K562 (cell line): ENCODE data around the gene TJP3. TPM values are rescaled to one million over a fixed set of nuclear protein-coding genes. Genes with fewer than 3 reads are reported as not detected.

ENCODE experiments used
- ATAC-seq: fragments of 200-7000 bp; cut with Tn5 transposase; 3 replicates; pipeline ENCODE4 v1.9.1; 2020; ENCODE audit warnings: moderate library complexity
- BruUV-seq: library from RNA; stranded (reverse); fragments of 400-500 nt; replicated peaks from 2 replicates; lab custom pipeline; 2021; lab: Mats Ljungman, UMichigan
- CTCF ChIA-PET: fragments of 300-600 bp; formaldehyde crosslinking; extraction: SDS; loops from one replicate; lab custom pipeline; 2021; ENCODE audit warnings: low intra/inter-chr PET ratio; lab: Yijun Ruan, JAX
- POLR2A ChIA-PET: fragments of 300-600, 350-650 bp; sonication (Branson Sonifier 250); formaldehyde crosslinking; extraction: SDS; loops from one replicate; lab custom pipeline; 2021; ENCODE audit warnings: antibody characterized with exemption, inconsistent platforms; lab: Yijun Ruan, JAX
- DNase-seq, 4 experiments: peaks; one replicate each; pipeline versions ENCODE4 v3.0.0 to v3.0.0-alpha.2; 2011 to 2018; ENCODE audit warnings: low spot score in 3 of 4, mixed read lengths in 3 of 4; ENCODE audit errors: extremely low read depth in 1 of 4
- FAIRE-seq: peaks from 2 replicates; lab custom pipeline; 2011; peaks lifted over from hg19 to GRCh38; lab: Jason Lieb, UNC
- H2AFZ ChIP-seq: 2 replicates; pipeline ENCODE4 v1.6.0; 2011; ENCODE audit warnings: low read depth, low read length, control low read depth, inconsistent platforms
- H3K27ac ChIP-seq: fragments of 200-600 bp; 3 replicates; pipeline ENCODE4 v1.8.0; 2011; ENCODE audit warnings: low read depth, mild to moderate bottlenecking, control low read depth, inconsistent platforms, low read length, moderate library complexity, mixed read lengths; ENCODE audit errors: extremely low read depth
- H3K27me3 ChIP-seq, 2 experiments: fragments of 300-600 bp in 1 of 2; 2 replicates in 1 of 2; 3 replicates in 1 of 2; pipeline versions ENCODE4 v1.6.0 to v1.8.0; 2011; ENCODE audit warnings: inconsistent platforms in 2 of 2, low read length in 2 of 2, mild to moderate bottlenecking in 1 of 2, mixed read lengths in 1 of 2, moderate library complexity in 1 of 2; ENCODE audit not compliant: control insufficient read depth in 2 of 2, insufficient read depth in 2 of 2
- H3K36me3 ChIP-seq: fragments of 300-600 bp; 3 replicates; pipeline ENCODE4 v1.8.0; 2011; ENCODE audit warnings: mild to moderate bottlenecking, low read length, inconsistent platforms; ENCODE audit not compliant: control insufficient read depth, insufficient read depth
- H3K4me1 ChIP-seq, 2 experiments: fragments of 200-600 bp in 1 of 2; replicated peaks in 1 of 2; 2 replicates in 1 of 2; 3 replicates in 1 of 2; pipeline versions ENCODE4 v1.5.1 to v1.8.0; 2011; ENCODE audit warnings: inconsistent platforms in 2 of 2, low read length in 2 of 2, mild to moderate bottlenecking in 1 of 2, mixed read lengths in 1 of 2, moderate library complexity in 1 of 2; ENCODE audit not compliant: control insufficient read depth in 2 of 2, insufficient read depth in 2 of 2
- H3K4me2 ChIP-seq: 2 replicates; pipeline ENCODE4 v1.6.1; 2011; ENCODE audit warnings: low read length, control low read depth, inconsistent platforms, mixed read lengths; ENCODE audit not compliant: insufficient read depth
- H3K4me3 ChIP-seq: fragments of 200-600 bp; sonication (generic), shearing (Covaris generic); 2 replicates; pipeline ENCODE4 v1.5.1; 2016; ENCODE audit warnings: control low read depth, inconsistent platforms
- H3K79me2 ChIP-seq: fragments of 200-600 bp; 3 replicates; pipeline ENCODE4 v1.8.0; 2011; ENCODE audit warnings: low read length, inconsistent platforms; ENCODE audit not compliant: control insufficient read depth, insufficient read depth
- H3K9ac ChIP-seq, 2 experiments: 2 replicates each; pipeline versions ENCODE4 v1.6.0 to v1.6.1; 2011; ENCODE audit warnings: low read depth in 2 of 2, low read length in 2 of 2, control low read depth in 1 of 2, inconsistent platforms in 1 of 2, mild to moderate bottlenecking in 1 of 2, mixed read lengths in 1 of 2; ENCODE audit not compliant: insufficient read depth in 1 of 2
- H3K9me1 ChIP-seq: one replicate; pipeline ENCODE4 v1.6.0; 2011; ENCODE audit warnings: inconsistent platforms, mild to moderate bottlenecking, low read length, moderate library complexity; ENCODE audit not compliant: control insufficient read depth, insufficient read depth
- H3K9me3 ChIP-seq: replicated peaks from 2 replicates; pipeline ENCODE4 v1.5.1; 2011; ENCODE audit warnings: low read depth, low read length, inconsistent platforms; ENCODE audit not compliant: control insufficient read depth, insufficient read depth
- H4K20me1 ChIP-seq: replicated peaks from 2 replicates; pipeline ENCODE4 v1.6.1; 2011; ENCODE audit warnings: low read length, inconsistent platforms, mixed read lengths; ENCODE audit not compliant: control insufficient read depth, insufficient read depth
- CLOCK ChIP-seq: fragments of 250-450 bp; sonication (Bioruptor Pico); IDR thresholded peaks from 2 replicates; pipeline ENCODE4 v1.4.0; 2020; ENCODE audit warnings: mild to moderate bottlenecking, moderate library complexity, borderline replicate concordance
- DACH1 ChIP-seq: fragments of 450-650 bp; IDR thresholded peaks from 2 replicates; pipeline ENCODE4 v1.6.1; 2018; ENCODE audit not compliant: partially characterized antibody
- DPF2 ChIP-seq: fragments of 450-650 bp; IDR thresholded peaks from 2 replicates; pipeline ENCODE4 v1.6.1; 2016
- GABPA ChIP-seq: fragments of 200-800 bp; sonication (Bioruptor generic); conservative IDR thresholded peaks from 2 replicates; pipeline ENCODE4 v1.6.1; 2016; ENCODE audit warnings: low read depth, missing genetic modification characterization, missing compliant biosample characterization
- POLR2AphosphoS2 ChIP-seq: IDR thresholded peaks from 2 replicates; pipeline ENCODE4 v1.6.1; 2012; ENCODE audit warnings: low read length, improper control_type of control experiment
- RBFOX2 ChIP-seq: fragments of 200-400 bp; formaldehyde crosslinking; IDR thresholded peaks from 2 replicates; pipeline ENCODE4 v1.6.1; 2017; ENCODE audit warnings: low read depth, mild to moderate bottlenecking, low read length, moderate library complexity
- SMAD1 ChIP-seq: fragments of 150-350 bp; IDR thresholded peaks from 2 replicates; pipeline ENCODE4 v1.6.1; 2014; ENCODE audit warnings: low read length, low read depth; ENCODE audit not compliant: partially characterized antibody
- TSHZ1 ChIP-seq: fragments of 250-450 bp; sonication (Bioruptor Pico); IDR thresholded peaks from 2 replicates; pipeline ENCODE4 v1.4.0; 2020; ENCODE audit warnings: mild to moderate bottlenecking, moderate library complexity
- XRCC4 ChIP-seq: IDR thresholded peaks from one replicate; pipeline ENCODE4 v1.6.1; 2011; ENCODE audit not compliant: insufficient read depth, insufficient read length; ENCODE audit errors: extremely low read depth
- ZC3H11A ChIP-seq: IDR thresholded peaks from 2 replicates; pipeline ENCODE4 v1.6.1; 2012; ENCODE audit warnings: low read depth, low read length, improper control_type of control experiment
- ZNF551 ChIP-seq: fragments of 250-450 bp; sonication (Bioruptor Pico); IDR thresholded peaks from 2 replicates; pipeline ENCODE4 v1.5.0; 2021; ENCODE audit warnings: mild to moderate bottlenecking, moderate library complexity
- WGBS: fragments of 100-300 bp; shearing (Covaris generic); methylation state at CpG from one replicate; pipeline ENCODE4 v1.1.6; 2016; ENCODE audit warnings: low coverage, mixed read lengths; ENCODE audit not compliant: insufficient coverage; ENCODE audit errors: missing lambda C conversion rate; 5-methylcytosine and 5-hydroxymethylcytosine counted together
- in situ Hi-C: fragments of 300-500 bp; cut with MboI; formaldehyde crosslinking; loops from 4 replicates; pipeline ENCODE4 v1.15.0; 2018; ENCODE audit warnings: inconsistent platforms, mixed read lengths
- intact Hi-C: fragments of 100-400 bp; cut with micrococcal nuclease; formaldehyde crosslinking; loops from 2 replicates; pipeline ENCODE4 v1.14.2; 2022
- polyA plus RNA-seq, 8 experiments: library from polyadenylated mRNA; depleted of rRNA in 4 of 8; stranded (reverse) in 5 of 8; unstranded in 3 of 8; fragments of >200 nt; fragmentation: Nextera tagmentation in 2 of 8; fragmentation: Illumina TruSeq in 1 of 8; extraction: Ambion mirVana in 2 of 8; extraction: Trizol in 1 of 8; gene quantifications; 2 replicates each; pipeline versions ENCODE4 v1.2.1 to v1.2.3, GENCODE V29; 2011 to 2014; ENCODE audit warnings: inconsistent platforms in 1 of 8, missing spikeins in 1 of 8
- total RNA-seq, 7 experiments: library from RNA; depleted of rRNA in 6 of 7; stranded (reverse); fragments of >200 nt in 6 of 7; fragmentation: Illumina TruSeq in 2 of 7; extraction: Trizol in 2 of 7; gene quantifications; 2 replicates each; pipeline versions ENCODE4 v1.2.1 to v1.2.3, GENCODE V29; 2011 to 2021; ENCODE audit warnings: low replicate concordance in 1 of 7

TJP3 gene
- total and polyA plus RNA-seq, 9 of the 15 experiments (the other 6 are each of a cell fraction or from before 2014, with no cell fraction given) = 0.11 to 2.4 (median 0.57) TPM; not detected in 1

DNA sequence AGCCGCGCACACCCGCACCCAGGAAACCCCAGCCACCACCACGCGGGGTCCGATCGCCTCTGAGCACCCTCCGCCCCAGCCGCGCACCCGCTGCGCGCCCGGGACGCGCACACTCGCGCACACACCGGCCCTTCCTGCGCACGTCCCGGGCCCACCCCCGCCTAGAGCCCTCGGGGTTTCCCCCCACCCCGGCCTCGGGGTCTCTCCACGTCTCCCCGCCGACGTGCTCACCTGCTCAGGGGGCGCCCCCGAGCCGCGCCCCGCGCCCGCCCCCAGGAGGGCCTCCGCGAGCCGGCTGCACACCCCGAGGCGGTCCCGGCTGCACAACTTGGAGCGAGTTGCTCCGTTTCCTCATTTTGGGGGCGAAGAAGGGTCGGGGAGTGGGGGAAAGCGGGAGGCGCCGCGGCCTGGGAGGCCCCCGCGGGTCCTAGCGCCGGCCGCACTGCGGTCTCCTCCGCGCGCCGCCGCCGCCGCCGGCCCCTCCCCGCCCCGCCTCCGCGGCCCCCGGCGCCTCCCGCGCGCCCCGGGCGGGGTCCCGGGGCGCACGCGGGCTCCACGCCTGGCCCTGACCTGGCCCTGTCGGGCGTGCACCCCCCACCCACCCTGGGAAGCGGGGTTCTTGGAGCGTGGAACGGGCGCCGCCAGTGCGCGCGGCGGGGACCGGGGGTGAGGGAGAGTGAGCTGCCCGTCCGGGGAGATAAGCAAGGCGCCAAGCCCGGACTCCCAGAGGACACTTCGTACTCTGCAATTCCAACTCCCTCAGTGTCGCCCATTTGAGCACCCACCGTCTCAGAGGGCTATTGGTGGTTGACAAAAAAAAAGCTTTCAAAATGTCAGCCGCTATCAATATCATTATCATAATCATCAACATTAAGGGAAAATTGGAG lies 78.0 kb downstream of the TJP3 start, which contains the start of gene MATK (continued):
- TF ChIP-seq RBFOX2 = peak; percentile 59
- TF ChIP-seq, all 486 proteins: peak for 33

DNA sequence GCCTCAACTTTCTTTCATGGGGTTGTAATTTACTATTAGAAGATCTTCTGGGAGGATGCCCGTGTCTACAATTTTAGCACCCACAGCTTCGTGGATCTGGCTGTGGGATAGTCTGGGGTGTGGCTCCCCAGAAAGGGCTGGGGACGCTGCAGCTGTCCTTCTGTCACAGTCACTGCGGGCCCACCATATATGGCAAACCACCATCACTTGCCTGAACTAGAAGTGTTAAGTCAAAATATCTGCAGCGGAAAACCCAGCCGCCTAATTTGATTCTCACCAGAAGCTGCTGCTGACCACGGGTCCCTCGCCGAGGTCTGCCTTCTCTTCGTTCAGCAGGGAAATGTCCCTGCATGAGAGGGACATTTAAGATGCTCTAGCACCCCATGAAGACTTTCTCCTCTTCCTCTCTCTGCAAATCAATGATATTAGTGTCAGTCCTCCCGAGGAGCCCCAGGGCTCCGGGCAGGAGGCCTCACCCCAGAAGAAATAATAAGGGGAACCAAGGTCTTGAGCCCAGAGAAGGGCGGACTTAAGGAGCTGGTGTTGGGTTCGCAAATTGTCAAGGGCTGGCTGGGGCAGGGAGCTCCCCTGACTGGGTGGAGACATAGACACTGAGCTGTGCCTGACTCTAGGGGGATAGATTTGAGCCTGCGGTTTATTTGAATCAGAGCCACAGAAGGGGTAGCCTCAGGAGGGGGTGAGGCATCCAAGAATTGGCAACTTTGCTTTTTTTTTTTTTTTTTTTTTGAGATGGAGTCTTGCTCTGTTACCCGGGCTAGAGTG lies 81.0 kb downstream of the TJP3 start:
- Histone ChIP-seq H3K4me2 (no peak overlapping the region), H3K36me3 (peaks cover 7% of the 10 kb centered on the region; the same call in 1 of the 3 replicates), H3K9me1 (no peaks in the 10 kb centered on the region), H4K20me1 (no peaks in the 10 kb centered on the region), H3K4me1 (peaks cover 0 to 27% of the 10 kb centered on the region in 2 experiments; a peak in 2 of 5 replicates), H3K9me3 (0 out of 2 replicates have a peak, but pooled peaks cover 2% of the 10 kb centered on the region), H3K27me3 (peaks cover 0 to 9% of the 10 kb centered on the region in 2 experiments; a peak in 1 of 5 replicates), H3K4me3 (no peak overlapping the region), H2AFZ (0 out of 2 replicates have a peak overlapping the region, but pooled peaks have one; percentile 4), H3K9ac (no peak overlapping the region; a peak in 1 of 4 replicates), H3K27ac (no peak overlapping the region), H3K79me2 (peaks cover 17% of the 10 kb centered on the region)
- ATAC-seq (no peak), DNase-seq (no peak), FAIRE-seq (no peak)
- WGBS = 9% methylated on average over 15 of the region's 16 CpGs
- in situ Hi-C loops (no loop called here), intact Hi-C loops (loop anchor here (10.0 kb wide), 1 partner anchor 56 kb away; no protein-coding TSS in a partner anchor)
- POLR2A ChIA-PET = interaction anchor here (0.5 to 0.9 kb wide), 4 partner anchors 10 to 75 kb away, joined by 3 to 4 read pairs (median 3); no protein-coding TSS in a partner anchor
- CTCF ChIA-PET = no interaction called here
- no TSS peak for BruUV-seq
- TF ChIP-seq CLOCK = no peak
- no peak for TF ChIP-seq POLR2AphosphoS2
- TF ChIP-seq TSHZ1 (CRISPR knock-in tag) = no peak
- no peak for TF ChIP-seq SMAD1
- TF ChIP-seq ZNF551 (CRISPR knock-in tag) = no peak
- no peak for TF ChIP-seq ZC3H11A
- no peak for TF ChIP-seq XRCC4
- no peak for TF ChIP-seq DPF2
- TF ChIP-seq GABPA (tag) = no peak
- TF ChIP-seq DACH1 = no peak
